22Rv1 (cell line): Measurements from ENCODE around the gene CYSLTR2.

Experiments used
- CTCF ChIP-seq: fragments of 450-650 bp; IDR thresholded peaks from 2 replicates; pipeline ENCODE4 v1.5.1; 2017; ENCODE audit warnings: mild to moderate bottlenecking
- ZFX ChIP-seq: fragments of 450-650 bp; IDR thresholded peaks from 2 replicates; pipeline ENCODE4 v1.6.1; 2017; ENCODE audit warnings: antibody characterized with exemption, borderline replicate concordance

GRCh38 chr13:48679941-48680680 lies 26.4 kb downstream of the CYSLTR2 start:
- no peak for TF ChIP-seq CTCF
- no peak for TF ChIP-seq ZFX
